ENCODE data around the gene CCDC180. TPM values are rescaled to one million over a fixed set of nuclear protein-coding genes. Genes with fewer than 3 reads are reported as not detected.

The CCDC180 gene
- total and polyA plus RNA-seq, 11 donors = 0.55 to 5.3 (median 2.2) TPM

- DNase-seq = no peak
- H3K27me3 ChIP-seq = no peaks in the 10 kb centered on the region
- H3K36me3 ChIP-seq = peaks cover 0 to 87% (median 51%) of the 10 kb centered on the region in 9 donors
- H3K27ac ChIP-seq = no peak overlapping the region
- no peak overlapping the region for H3K4me3 ChIP-seq
- H3K4me1 ChIP-seq = no peaks in the 10 kb centered on the region
- intact Hi-C loops (cut with DNase I) = no loop called here
- no peaks in the 10 kb centered on the region for H3K9me3 ChIP-seq
- WGBS, 4 donors = 83 to 91% (median 87%) methylated on average over 5 of the region's 5 CpGs
- TF ChIP-seq POLR2A (IDR thresholded peaks at IDR 0.05) (no peak), CTCF (IDR thresholded peaks at IDR 0.05) (no peak)
- ATAC-seq = no peak
Observed at GRCh38 chr9:97320080-97320642, 12.7 kb downstream of the CCDC180 start.

DNA sequence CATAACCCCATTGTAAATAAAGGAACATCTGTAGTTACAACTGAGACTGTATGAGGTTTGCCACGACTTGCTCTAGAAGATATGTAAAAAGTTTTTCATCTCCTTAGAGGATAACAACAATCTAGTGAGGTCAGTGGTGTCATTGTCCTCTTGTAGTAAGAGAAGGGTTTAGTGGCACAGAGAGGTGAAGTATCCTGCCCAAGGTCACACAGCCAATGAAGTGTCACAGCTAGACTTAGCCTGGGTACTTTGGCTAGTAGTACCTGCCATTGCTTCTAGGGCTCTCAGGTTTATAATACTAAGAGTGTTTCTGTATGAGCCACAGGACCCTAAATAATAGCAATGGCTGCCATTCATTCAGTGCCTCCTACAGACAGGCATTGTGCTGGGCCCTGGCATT lies 13.8 kb downstream of the CCDC180 start:
- Histone ChIP-seq H3K27ac (no peak overlapping the region), H3K36me3 (peaks cover 0 to 87% (median 54%) of the 10 kb centered on the region in 9 donors), H3K9me3 (no peaks in the 10 kb centered on the region), H3K27me3 (no peaks in the 10 kb centered on the region), H3K4me3 (no peak overlapping the region), H3K4me1 (no peaks in the 10 kb centered on the region)
- no peak for ATAC-seq
- no peak for TF ChIP-seq POLR2A (IDR thresholded peaks at IDR 0.05)
- WGBS, 4 donors = 64 to 83% (median 78%) methylated on average over 1 of the region's 1 CpG
- DNase-seq = no peak
- intact Hi-C loops (cut with DNase I) = no loop called here

- WGBS, 4 donors = 54 to 72% (median 63%) methylated on average over 4 of the region's 4 CpGs
- intact Hi-C loops (cut with DNase I) = no loop called here
Observed at GRCh38 chr9:97321691-97322090, 14.2 kb downstream of the CCDC180 start.

DNA sequence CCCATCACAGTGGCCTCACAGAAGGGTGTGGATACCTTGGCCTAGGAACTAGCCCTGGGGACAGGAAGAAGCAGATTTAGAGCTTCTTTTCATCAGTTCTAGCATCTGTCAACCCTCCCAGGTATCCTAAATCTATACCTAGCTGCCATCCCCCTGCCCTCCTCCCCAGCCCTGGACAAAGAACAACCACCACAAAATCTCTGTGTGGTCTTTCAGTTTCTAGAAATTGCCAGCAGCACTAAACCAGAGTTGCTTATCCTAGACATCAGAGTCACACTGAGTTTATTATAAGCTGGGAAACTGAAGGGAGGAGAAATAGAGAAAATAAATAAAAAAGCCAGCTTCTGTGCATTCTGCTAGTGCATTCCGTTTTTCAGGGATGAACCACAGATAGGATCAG lies 14.6 kb downstream of the CCDC180 start:
- Histone ChIP-seq H3K27ac (no peak overlapping the region), H3K9me3 (no peaks in the 10 kb centered on the region), H3K4me1 (no peaks in the 10 kb centered on the region), H3K27me3 (no peaks in the 10 kb centered on the region), H3K36me3 (peaks cover 0 to 89% (median 52%) of the 10 kb centered on the region in 9 donors), H3K4me3 (no peak overlapping the region)
- intact Hi-C loops (cut with DNase I) = no loop called here
- no peak for DNase-seq
- 83 to 97% (median 87%) methylated on average over 1 of the region's 1 CpG for WGBS, 4 donors
- ATAC-seq = no peak
- TF ChIP-seq POLR2A (IDR thresholded peaks at IDR 0.05) (no peak), CTCF (IDR thresholded peaks at IDR 0.05) (no peak)

More at GRCh38 chr9:97321691-97322090, 14.2 kb downstream of the CCDC180 start:
- no peak for TF ChIP-seq POLR2A (IDR thresholded peaks at IDR 0.05)
- TF ChIP-seq CTCF (IDR thresholded peaks at IDR 0.05) = no peak
- no peak for ATAC-seq
- Histone ChIP-seq H3K36me3 (peaks cover 0 to 89% (median 55%) of the 10 kb centered on the region in 9 donors), H3K9me3 (no peaks in the 10 kb centered on the region), H3K4me3 (no peak overlapping the region), H3K4me1 (no peaks in the 10 kb centered on the region), H3K27me3 (no peaks in the 10 kb centered on the region), H3K27ac (no peak overlapping the region)
- DNase-seq = no peak

DNA sequence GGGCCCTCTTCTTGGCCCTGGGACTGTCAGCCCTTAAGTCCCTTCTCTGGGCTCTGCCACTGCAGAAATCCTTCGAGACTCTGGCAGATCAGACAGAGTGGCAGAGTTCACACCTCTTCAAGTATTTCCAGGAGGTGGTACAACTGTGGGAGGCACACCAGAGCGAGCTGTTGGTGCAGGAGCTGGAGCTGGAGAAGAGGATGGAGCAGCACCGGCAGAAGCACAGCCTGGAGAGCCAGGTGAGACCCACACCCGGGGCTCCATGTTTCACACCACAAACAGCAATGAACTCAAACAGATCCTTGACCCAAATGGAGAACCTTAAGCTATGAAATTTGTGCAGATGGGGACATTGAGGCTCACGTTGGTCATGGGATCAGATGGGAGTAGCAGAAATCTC lies 17.5 kb downstream of the CCDC180 start:
- H3K27ac ChIP-seq = no peak overlapping the region
- H3K9me3 ChIP-seq = no peaks in the 10 kb centered on the region
- no peaks in the 10 kb centered on the region for H3K27me3 ChIP-seq
- no peak for DNase-seq
- intact Hi-C loops (cut with DNase I) = no loop called here
- no peak overlapping the region for H3K4me3 ChIP-seq
- ATAC-seq = no peak
- H3K4me1 ChIP-seq = no peaks in the 10 kb centered on the region
- WGBS, 4 donors = 95 to 96% (median 96%) methylated on average over 5 of the region's 5 CpGs
- H3K36me3 ChIP-seq = peaks cover 0 to 86% (median 58%) of the 10 kb centered on the region in 9 donors
- TF ChIP-seq POLR2A (IDR thresholded peaks at IDR 0.05) = no peak
- no peak for TF ChIP-seq CTCF (IDR thresholded peaks at IDR 0.05)

Measured in heart left ventricle (tissue), 16 donors.